Measurements from ENCODE around the gene TTLL13. TPM values are rescaled to one million over a fixed set of nuclear protein-coding genes. Genes with fewer than 3 reads are reported as not detected.

TTLL13 gene
- total and polyA plus RNA-seq, 2 of the 8 experiments (the other 6 are each of a cell fraction or from before 2014, with no cell fraction given), result 0.03 TPM; not detected in 1

DNA sequence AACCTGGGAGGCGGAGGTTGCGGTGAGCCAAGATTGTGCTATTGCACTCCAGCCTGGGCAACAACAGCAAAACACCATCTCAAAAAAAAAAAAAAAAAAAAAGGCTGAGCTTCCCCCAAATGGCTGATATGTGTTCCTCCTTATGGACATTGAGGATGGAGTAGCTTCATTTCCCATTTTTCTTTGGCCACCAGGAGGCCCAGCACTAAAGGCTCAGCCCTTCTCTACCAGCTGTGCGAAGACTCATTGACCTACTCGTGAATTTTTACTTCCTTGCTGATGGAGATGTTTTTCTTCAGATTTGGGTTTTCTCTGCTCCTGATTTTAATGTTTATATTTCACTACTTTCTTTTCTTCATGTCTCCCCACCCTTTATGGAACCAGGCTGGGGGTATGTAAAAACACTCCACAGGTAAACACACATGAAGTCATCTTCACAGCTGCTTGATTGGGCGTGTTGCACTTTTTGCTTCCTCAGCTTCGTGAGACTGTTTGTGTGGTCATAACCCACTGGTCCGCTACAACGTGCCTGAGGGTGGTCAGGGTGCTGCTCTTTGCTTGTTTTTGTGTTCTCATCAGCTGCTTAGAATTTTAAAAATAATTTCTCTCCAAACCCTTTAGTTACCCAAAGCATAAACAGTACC, 34.7 kb upstream of the TTLL13 start:
- peaks cover 0 to 16% of the 10 kb centered on the region in 2 experiments; a peak in 1 of 4 replicates for H3K79me2 ChIP-seq (ENCODE audit: control insufficient read depth in 1 of 2, insufficient read depth in 2 of 2, low read length in 2 of 2)
- H3K56ac ChIP-seq (replicated peaks; ENCODE audit: insufficient read length, low read depth, low read length), result no peak overlapping the region
- 88% methylated on average over 6 of the region's 8 CpGs; no CpG with 5 or more reads in 1 of the 2 experiments for WGBS, 2 experiments (ENCODE audit: extremely low coverage in 1 of 2, insufficient coverage in 1 of 2, insufficient read length in 1 of 2, insufficient replicate concordance in 2 of 2, low coverage in 1 of 2, low lambda C conversion rate in 2 of 2, missing lambda C conversion rate in 1 of 2)
- no peaks in the 10 kb centered on the region for H3K27me3 ChIP-seq (replicated peaks in 1 of 4; ENCODE audit: control insufficient read depth in 3 of 4, extremely low read depth in 1 of 4, insufficient read depth in 3 of 4, low read length in 3 of 4)
- no peak overlapping the region for H3K9ac ChIP-seq (replicated peaks in 1 of 4; ENCODE audit: extremely low read depth in 1 of 4, low read depth in 3 of 4, low read length in 3 of 4)
- no peak overlapping the region for H2BK20ac ChIP-seq (ENCODE audit: low read length)
- no peak overlapping the region for H2AFZ ChIP-seq (ENCODE audit: low read length)
- no peak for FAIRE-seq
- DNase-seq (ENCODE audit: low read depth in 1 of 2, low spot score in 2 of 2), result no peak
- no peak overlapping the region for H3K23ac ChIP-seq (ENCODE audit: insufficient read length)
- TF ChIP-seq RAD21 (IDR thresholded peaks at IDR 0.05 in 1 of 2, conservative IDR thresholded peaks at IDR 0.05 in 1 of 2; ENCODE audit: low read depth in 2 of 2, low read length in 2 of 2) (peak in 1 of 2 experiments; percentile 27; a peak in 1 of 4 replicates), GTF2F1 (IDR thresholded peaks at IDR 0.05; ENCODE audit: borderline replicate concordance, low read depth, low read length) (no peak)
- TF ChIP-seq, protein P1, sequence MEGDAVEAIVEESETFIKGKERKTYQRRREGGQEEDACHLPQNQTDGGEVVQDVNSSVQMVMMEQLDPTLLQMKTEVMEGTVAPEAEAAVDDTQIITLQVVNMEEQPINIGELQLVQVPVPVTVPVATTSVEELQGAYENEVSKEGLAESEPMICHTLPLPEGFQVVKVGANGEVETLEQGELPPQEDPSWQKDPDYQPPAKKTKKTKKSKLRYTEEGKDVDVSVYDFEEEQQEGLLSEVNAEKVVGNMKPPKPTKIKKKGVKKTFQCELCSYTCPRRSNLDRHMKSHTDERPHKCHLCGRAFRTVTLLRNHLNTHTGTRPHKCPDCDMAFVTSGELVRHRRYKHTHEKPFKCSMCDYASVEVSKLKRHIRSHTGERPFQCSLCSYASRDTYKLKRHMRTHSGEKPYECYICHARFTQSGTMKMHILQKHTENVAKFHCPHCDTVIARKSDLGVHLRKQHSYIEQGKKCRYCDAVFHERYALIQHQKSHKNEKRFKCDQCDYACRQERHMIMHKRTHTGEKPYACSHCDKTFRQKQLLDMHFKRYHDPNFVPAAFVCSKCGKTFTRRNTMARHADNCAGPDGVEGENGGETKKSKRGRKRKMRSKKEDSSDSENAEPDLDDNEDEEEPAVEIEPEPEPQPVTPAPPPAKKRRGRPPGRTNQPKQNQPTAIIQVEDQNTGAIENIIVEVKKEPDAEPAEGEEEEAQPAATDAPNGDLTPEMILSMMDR (IDR thresholded peaks at IDR 0.05; ENCODE audit: control extremely low read depth in 1 of 3, insufficient read depth in 1 of 3, low read depth in 1 of 3, low read length in 3 of 3), result peak in 1 of 3 experiments; percentile 47; a peak in 2 of 4 replicates
- H2BK120ac ChIP-seq (replicated peaks; ENCODE audit: low read depth, low read length), result no peak overlapping the region
- peaks cover 8% of the 10 kb centered on the region; the same call in 1 of the 2 replicates for H3K79me1 ChIP-seq (ENCODE audit: low read depth, low read length)
- H3K4ac ChIP-seq (replicated peaks; ENCODE audit: insufficient read length, low read depth, low read length), result no peak overlapping the region
- H3K18ac ChIP-seq (ENCODE audit: extremely low read depth, low read length), result no peak overlapping the region
- H3K36me3 ChIP-seq (ENCODE audit: control insufficient read depth in 2 of 4, insufficient read depth in 4 of 4, low read length in 3 of 4), result peaks cover 0 to 5% (median 2%) of the 10 kb centered on the region in 4 experiments; a peak in 3 of 8 replicates
- H3K4me3 ChIP-seq (ENCODE audit: extremely low read depth in 1 of 4, insufficient read depth in 2 of 4, low read depth in 3 of 4, low read length in 4 of 4), result no peak overlapping the region
- H2BK12ac ChIP-seq (ENCODE audit: low read depth, low read length), result no peak overlapping the region
- no peak overlapping the region for H3K27ac ChIP-seq (ENCODE audit: low read depth, low read length)
- H3K4me2 ChIP-seq (ENCODE audit: insufficient read depth in 1 of 2, low read depth in 2 of 2, low read length in 2 of 2), result no peak overlapping the region
- H2BK5ac ChIP-seq (ENCODE audit: low read depth, low read length), result no peak overlapping the region
- H4K5ac ChIP-seq (ENCODE audit: insufficient read length, low read depth, low read length), result no peak overlapping the region
- H4K8ac ChIP-seq (ENCODE audit: extremely low read depth, insufficient read depth, low read length), result no peak overlapping the region
- H3K9me3 ChIP-seq (ENCODE audit: insufficient read depth in 2 of 2, low read depth in 1 of 2, low read length in 1 of 2), result no peaks in the 10 kb centered on the region
- no peaks in the 10 kb centered on the region; the same call in 1 of the 2 replicates for H3K23me2 ChIP-seq (ENCODE audit: low read depth, low read length)
- H2BK15ac ChIP-seq (ENCODE audit: low read length), result no peak overlapping the region
- ChIA-PET POLR2A (ENCODE audit: partially characterized antibody) (interaction anchor here (1.0 to 4.8 kb wide), 3 partner anchors 10 to 29 kb away, joined by 3 to 25 read pairs (median 4); partner anchors contain the start of gene SEMA4B), CTCF (ENCODE audit: partially characterized antibody) (interaction anchor here (0.6 to 12.3 kb wide), 13 partner anchors 10 to 68 kb away, joined by 3 to 182 read pairs (median 5); partner anchors contain the start of genes CIB1 and SEMA4B)
- peaks cover 0 to 4% (median 2%) of the 10 kb centered on the region in 4 experiments; a peak in 4 of 7 replicates for H3K4me1 ChIP-seq (replicated peaks in 1 of 4; ENCODE audit: control insufficient read depth in 3 of 4, insufficient read depth in 4 of 4, low read length in 3 of 4)
- H3K14ac ChIP-seq (ENCODE audit: insufficient read length), result no peak overlapping the region
- peaks cover 9 to 10% of the 10 kb centered on the region in 2 experiments for H4K20me1 ChIP-seq (replicated peaks in 1 of 2; ENCODE audit: control insufficient read depth in 1 of 2, insufficient read depth in 2 of 2, low read length in 2 of 2)
- H2AK5ac ChIP-seq (ENCODE audit: low read depth, low read length), result no peak overlapping the region
- H4K91ac ChIP-seq (replicated peaks; ENCODE audit: insufficient read length, low read length), result no peak overlapping the region
